Fibroblast of pulmonary artery (primary cell): ENCODE data around the gene MSRB3.
"Not testable (repeated sequence)": the region's sequence is repeated elsewhere in the genome, so short reads cannot be mapped to it uniquely, and the experiment has no call there.

Experiments
- DNase-seq: peaks from one replicate; pipeline ENCODE4 v3.0.0-alpha.2; 2010; ENCODE audit warnings: low read depth
- H3K4me3 ChIP-seq: replicated peaks from 2 replicates; pipeline ENCODE4 v1.5.1; 2011; ENCODE audit warnings: low read depth, mild to moderate bottlenecking, control low read depth, low read length, moderate library complexity
- CTCF ChIP-seq: IDR thresholded peaks from 2 replicates; pipeline ENCODE4 v1.5.1; 2011; ENCODE audit warnings: mild to moderate bottlenecking, control low read depth, low read length, inconsistent platforms; ENCODE audit errors: missing control alignments

Gene MSRB3

GRCh38 chr12:65308601-65309071 is 30.2 kb downstream of the MSRB3 start:
- H3K4me3 ChIP-seq = no peak overlapping the region
- peak; percentile 64 for DNase-seq
- TF ChIP-seq CTCF = no peak

- no peak for TF ChIP-seq CTCF
- DNase-seq = no peak
- H3K4me3 ChIP-seq = no peak overlapping the region
Observed at GRCh38 chr12:65311260-65311659, 32.8 kb downstream of the MSRB3 start.

GRCh38 chr12:65313719-65314317 is 35.3 kb downstream of the MSRB3 start:
- H3K4me3 ChIP-seq = no peak overlapping the region
- peak; percentile 62 for DNase-seq
- TF ChIP-seq CTCF = peak; percentile 55

GRCh38 chr12:65315238-65315637 is 36.8 kb downstream of the MSRB3 start:
- H3K4me3 ChIP-seq, DNase-seq: not testable (repeated sequence)

- no peak for DNase-seq
- H3K4me3 ChIP-seq = no peak overlapping the region
- TF ChIP-seq CTCF = no peak
Observed at GRCh38 chr12:65318186-65318685, 39.8 kb downstream of the MSRB3 start.

GRCh38 chr12:65319688-65320200 is 41.3 kb downstream of the MSRB3 start:
- TF ChIP-seq CTCF = no peak
- DNase-seq = no peak
- no peak overlapping the region for H3K4me3 ChIP-seq

GRCh38 chr12:65323070-65323469 is 44.6 kb downstream of the MSRB3 start:
- TF ChIP-seq CTCF = no peak

More at GRCh38 chr12:65323070-65323469, 44.6 kb downstream of the MSRB3 start:
- no peak for DNase-seq
- H3K4me3 ChIP-seq = no peak overlapping the region
